NCI-H2171 (cell line): ENCODE measurements around the gene MYG1.

Source experiments
- DNase-seq: peaks from one replicate; lab custom pipeline; 2025; lab: John Stamatoyannopoulos, UW

Gene MYG1

GRCh38 chr12:53299454-53300180, at the start of gene MYG1:
TSS of gene MYG1 (plus strand) at chr12:53299695. CDS start at chr12:53299738, 43 bp downstream.
- DNase-seq: peak; percentile 85

- DNase-seq: peak; percentile 75
These were observed 47.8 kb upstream of the MYG1 start for GRCh38 chr12:53251477-53252348.

GRCh38 chr12:53252349-53252916, 47.1 kb upstream of the MYG1 start:
- no peak for DNase-seq

- DNase-seq: no peak
These were observed 46.2 kb upstream of the MYG1 start for GRCh38 chr12:53253298-53253697.

GRCh38 chr12:53254816-53255545, 44.5 kb upstream of the MYG1 start:
- no peak for DNase-seq

DNA sequence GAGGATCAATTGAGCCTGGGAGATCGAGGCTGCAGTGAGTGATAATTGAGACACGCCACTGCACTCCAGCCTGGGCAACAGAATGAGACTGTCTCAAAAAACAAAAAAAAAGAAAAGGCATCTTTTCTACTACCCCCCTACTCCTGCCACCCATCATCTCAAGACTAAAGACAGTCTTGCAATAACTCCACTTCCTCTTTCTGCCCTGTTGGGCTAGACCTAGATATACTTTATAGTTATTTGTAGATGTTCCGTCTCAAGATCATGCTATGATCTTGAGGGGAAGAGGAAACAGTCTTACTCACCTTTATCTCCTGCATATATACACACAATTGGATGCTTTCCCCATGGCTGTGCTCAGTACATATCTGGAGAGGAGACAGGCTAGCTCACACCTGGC, 43.5 kb upstream of the MYG1 start:
- no peak for DNase-seq

DNA sequence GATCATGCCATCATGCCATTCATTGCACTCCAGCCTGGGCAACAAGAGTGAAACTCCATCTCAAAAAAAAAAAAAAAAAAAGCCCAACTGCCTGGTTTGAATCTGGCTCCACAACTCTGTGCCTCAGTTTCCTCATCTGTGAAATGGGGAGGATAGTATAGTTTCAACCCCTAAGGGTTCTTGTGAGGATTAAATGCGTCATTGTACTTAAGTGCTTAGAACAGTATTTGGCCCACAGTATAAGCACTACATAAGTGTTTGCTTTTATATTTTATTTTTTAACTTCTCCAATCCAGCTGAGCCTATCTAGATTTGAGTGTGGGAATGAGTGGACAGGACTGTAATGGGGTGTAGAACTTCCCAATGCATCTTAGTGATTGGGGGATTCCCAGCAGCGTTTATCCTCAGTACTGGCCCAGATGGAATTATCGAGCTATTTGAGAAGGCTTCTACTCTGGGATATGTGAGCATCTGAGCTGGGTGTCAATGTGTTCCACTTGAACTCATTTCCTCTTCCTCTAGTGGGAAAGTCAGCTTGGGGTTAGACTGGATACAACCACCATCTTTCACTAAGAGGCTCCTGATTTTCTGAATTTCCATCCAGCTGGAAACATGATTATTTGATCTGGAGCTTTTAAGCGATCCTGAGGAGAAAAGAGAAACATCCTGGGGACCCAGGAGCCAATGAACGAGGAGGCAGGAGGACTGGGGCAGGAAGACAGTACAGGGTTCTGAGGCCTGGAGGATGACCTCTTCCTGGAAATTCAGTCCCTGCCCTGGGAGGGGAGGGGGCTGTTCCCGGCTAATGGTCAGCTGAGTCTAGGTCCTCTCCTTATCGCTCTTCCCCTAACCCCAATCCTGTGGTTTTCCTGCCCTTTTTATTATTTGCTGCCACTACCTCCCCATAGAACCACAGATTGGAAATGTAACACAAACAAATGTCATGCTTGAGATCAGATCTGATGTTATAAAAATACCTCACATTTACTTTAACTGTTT, 40.7 kb upstream of the MYG1 start:
- no peak for DNase-seq

- DNase-seq: no peak
These were observed 39.6 kb upstream of the MYG1 start for GRCh38 chr12:53259891-53260290.

DNA sequence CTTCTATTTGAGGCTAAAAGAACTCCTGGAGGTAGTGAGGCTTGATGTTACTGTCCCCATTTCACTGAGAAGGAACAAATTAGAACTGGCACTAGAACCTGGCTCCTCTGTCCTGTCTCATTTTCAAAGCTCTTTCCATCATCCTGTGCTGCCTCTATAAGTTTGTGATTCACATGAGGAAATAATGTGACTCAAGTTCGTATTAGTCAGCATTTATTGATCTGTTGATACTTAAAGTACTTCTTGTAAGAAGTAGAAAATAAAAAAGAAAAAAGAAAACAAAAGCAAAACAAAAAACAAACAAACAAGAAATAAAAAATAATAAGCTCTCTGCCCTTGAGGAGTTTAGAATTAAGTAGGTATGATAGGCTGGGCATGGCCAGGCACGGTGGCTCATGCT, 33.7 kb upstream of the MYG1 start:
- DNase-seq: no peak

DNA sequence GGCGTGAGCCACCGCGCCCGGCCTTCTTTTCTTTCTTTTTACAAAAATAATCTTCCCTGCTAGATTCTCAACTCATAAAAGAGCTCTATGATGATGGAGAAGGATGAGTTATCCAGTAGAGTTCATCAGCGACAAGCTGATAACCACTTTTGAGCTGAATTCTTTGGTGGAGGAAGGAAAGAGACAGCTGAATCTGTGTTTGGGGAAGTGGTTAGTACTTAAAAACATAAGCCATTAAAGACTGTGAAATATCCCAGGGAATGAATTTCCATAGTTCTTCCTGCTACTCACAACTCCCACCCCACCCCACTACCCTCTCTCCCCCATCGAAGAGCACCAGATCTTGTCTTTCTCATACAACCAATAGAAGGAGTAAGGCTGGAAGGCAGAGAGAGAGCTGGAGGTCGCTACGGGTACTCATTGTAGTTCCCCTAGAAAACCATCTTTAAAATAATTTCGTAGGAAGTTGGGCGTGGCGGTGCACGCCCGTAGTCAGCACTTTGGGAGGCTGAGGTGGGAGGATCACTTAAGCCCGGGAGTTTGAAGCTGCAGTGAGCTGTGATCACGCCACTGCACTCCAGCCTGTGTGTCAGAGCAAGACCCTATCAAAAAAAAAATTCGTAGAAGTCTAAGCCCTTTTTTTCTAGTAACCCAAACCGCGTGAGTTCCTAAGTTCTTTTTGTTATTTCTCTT, 32.0 kb upstream of the MYG1 start:
- no peak for DNase-seq

GRCh38 chr12:53267999-53268629, 31.4 kb upstream of the MYG1 start, which contains the start of gene ESPL1:
TSS of gene ESPL1 (plus strand) at chr12:53268299. CDS start at chr12:53268767, 468 bp downstream.
- peak; percentile 83 for DNase-seq

- DNase-seq: no peak
These were observed 30.6 kb upstream of the MYG1 start for GRCh38 chr12:53268630-53269562.

GRCh38 chr12:53274445-53274844, 25.1 kb upstream of the MYG1 start:
- no peak for DNase-seq

GRCh38 chr12:53276511-53276910, 23.0 kb upstream of the MYG1 start:
- DNase-seq: no peak

- DNase-seq: no peak
These were observed 21.5 kb upstream of the MYG1 start for GRCh38 chr12:53277981-53278380.

DNA sequence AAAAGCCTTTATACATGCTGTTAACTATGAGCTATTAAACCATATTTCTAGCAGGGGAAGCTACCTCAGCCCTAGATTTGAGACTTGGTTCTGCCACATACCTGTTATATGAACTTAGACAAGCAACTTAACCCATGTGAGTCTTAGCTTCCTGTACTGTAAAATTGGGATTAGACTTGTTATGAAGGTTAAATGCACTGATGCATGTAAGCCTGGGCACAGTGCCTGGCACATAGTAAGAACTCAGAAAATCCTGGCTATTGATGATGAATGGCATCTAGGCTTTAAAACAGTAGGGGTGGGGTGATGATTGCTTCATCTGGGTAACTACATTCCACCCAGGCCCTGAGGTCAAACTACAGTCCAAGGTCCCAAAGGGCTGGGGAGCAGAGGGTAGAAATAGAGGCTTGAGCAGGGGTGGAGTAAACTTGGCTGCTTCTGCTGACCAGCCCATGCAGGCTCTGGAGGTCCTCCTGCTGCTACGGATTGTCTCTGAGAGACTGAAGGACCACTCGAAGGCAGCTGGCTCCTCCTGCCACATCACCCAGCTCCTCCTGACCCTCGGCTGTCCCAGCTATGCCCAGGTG, 20.1 kb upstream of the MYG1 start:
- DNase-seq: no peak

DNA sequence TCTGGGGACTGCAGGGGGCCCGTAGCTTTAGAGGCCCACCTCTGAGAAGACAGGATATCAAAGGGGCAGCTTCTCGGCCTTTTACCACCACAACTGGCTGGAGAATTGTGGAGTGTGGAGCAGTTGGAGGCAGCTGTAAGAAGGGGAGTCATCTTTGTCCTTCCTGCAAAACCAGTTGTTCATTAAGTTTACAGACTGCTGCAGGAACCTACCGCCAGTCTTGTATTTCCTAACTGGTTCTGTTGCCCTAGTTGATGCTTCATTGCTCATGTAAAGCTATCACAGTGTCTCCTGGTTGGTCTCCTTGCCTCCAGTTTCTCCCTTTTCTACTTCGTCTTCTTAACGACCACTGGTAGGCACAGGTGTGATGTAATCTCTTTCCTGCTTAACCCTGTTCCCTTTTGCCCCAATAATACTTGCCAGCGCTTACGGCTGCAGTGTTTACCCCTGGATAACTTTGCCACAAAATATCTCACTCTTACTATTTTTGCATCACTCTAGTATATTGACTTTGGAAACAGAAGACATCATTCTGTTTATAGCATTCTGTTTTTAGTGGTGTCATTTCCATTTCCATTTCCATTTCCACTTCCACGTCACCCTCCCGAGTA, 19.5 kb upstream of the MYG1 start:
- no peak for DNase-seq

GRCh38 chr12:53286448-53286847, 13.0 kb upstream of the MYG1 start:
- DNase-seq: no peak
